NT2/D1 (cell line): ENCODE measurements around the gene ZNF629.
A peak's percentile ranks its signal among the peaks of the same experiment; 100 is the strongest.
"Not testable (repeated sequence)": the region's sequence is repeated elsewhere in the genome, so short reads cannot be mapped to it uniquely, and the experiment has no call there.

Experiments used
- DNase-seq: peaks from one replicate; pipeline ENCODE4 v3.0.0-alpha.2; 2011; ENCODE audit warnings: low read depth, low spot score
- H3K27me3 ChIP-seq: 2 replicates; pipeline ENCODE4 v1.6.0; 2011; ENCODE audit warnings: mild to moderate bottlenecking; ENCODE audit not compliant: insufficient read length, insufficient read depth
- H3K36me3 ChIP-seq: 2 replicates; pipeline ENCODE4 v1.6.1; 2011; ENCODE audit warnings: mild to moderate bottlenecking, low read length, mixed read lengths; ENCODE audit not compliant: insufficient read depth, insufficient read length
- H3K4me1 ChIP-seq: 2 replicates; pipeline ENCODE4 v1.5.1; 2011; ENCODE audit not compliant: insufficient read depth, insufficient read length
- H3K4me3 ChIP-seq: 2 replicates; pipeline ENCODE4 v1.5.1; 2011; ENCODE audit warnings: low read depth; ENCODE audit not compliant: insufficient read length
- H3K9ac ChIP-seq: 2 replicates; pipeline ENCODE4 v1.6.0; 2011; ENCODE audit warnings: low read depth; ENCODE audit not compliant: insufficient read length
- H3K9me3 ChIP-seq: 2 replicates; pipeline ENCODE4 v1.5.1; 2011; ENCODE audit warnings: mild to moderate bottlenecking, low read length; ENCODE audit not compliant: insufficient read depth
- SUZ12 ChIP-seq: IDR thresholded peaks from 2 replicates; pipeline ENCODE4 v1.6.1; 2011; ENCODE audit not compliant: insufficient read length, insufficient read depth; ENCODE audit errors: extremely low read depth
- YY1 ChIP-seq: IDR thresholded peaks from 2 replicates; pipeline ENCODE4 v1.6.1; 2011; ENCODE audit not compliant: insufficient read length, insufficient read depth
- ZNF274 ChIP-seq: IDR thresholded peaks from 2 replicates; pipeline ENCODE4 v1.6.1; 2011; ENCODE audit warnings: mild to moderate bottlenecking, low read depth, low read length

Gene ZNF629

GRCh38 chr16:30786936-30787612 is at the start of gene ZNF629:
Gene ZNF629, minus strand, starts transcription at chr16:30787205. Its CDS starts 2,723 bp downstream, at chr16:30784482.
- no peaks in the 10 kb centered on the region for H3K27me3 ChIP-seq
- DNase-seq: no peak
- H3K36me3 ChIP-seq: peaks cover 38% of the 10 kb centered on the region
- TF ChIP-seq SUZ12: no peak
- TF ChIP-seq YY1: no peak
- TF ChIP-seq ZNF274: no peak
- peak within 1 kb of the TSS; percentile 98 for H3K9ac ChIP-seq
- H3K4me1 ChIP-seq: peaks cover 2% of the 10 kb centered on the region
- H3K9me3 ChIP-seq: no peaks in the 10 kb centered on the region
- H3K4me3 ChIP-seq: peak within 1 kb of the TSS; percentile 87

GRCh38 chr16:30834130-30834740 is 47.2 kb upstream of the ZNF629 start:
- H3K4me3 ChIP-seq: no peak overlapping the region
- no peak for DNase-seq
- no peaks in the 10 kb centered on the region for H3K36me3 ChIP-seq
- TF ChIP-seq SUZ12 (no peak), YY1 (no peak), ZNF274 (no peak)
- H3K27me3 ChIP-seq: no peaks in the 10 kb centered on the region
- peaks cover 4% of the 10 kb centered on the region for H3K4me1 ChIP-seq
- no peak overlapping the region for H3K9ac ChIP-seq
- no peaks in the 10 kb centered on the region for H3K9me3 ChIP-seq

GRCh38 chr16:30830072-30830417 is 43.0 kb upstream of the ZNF629 start:
- Histone ChIP-seq H3K36me3 (no peaks in the 10 kb centered on the region), H3K4me1 (no peaks in the 10 kb centered on the region), H3K4me3 (no peak overlapping the region), H3K27me3 (no peaks in the 10 kb centered on the region), H3K9ac (no peak overlapping the region), H3K9me3 (no peaks in the 10 kb centered on the region)
- no peak for DNase-seq
- TF ChIP-seq SUZ12: no peak
- no peak for TF ChIP-seq ZNF274
- no peak for TF ChIP-seq YY1

DNA sequence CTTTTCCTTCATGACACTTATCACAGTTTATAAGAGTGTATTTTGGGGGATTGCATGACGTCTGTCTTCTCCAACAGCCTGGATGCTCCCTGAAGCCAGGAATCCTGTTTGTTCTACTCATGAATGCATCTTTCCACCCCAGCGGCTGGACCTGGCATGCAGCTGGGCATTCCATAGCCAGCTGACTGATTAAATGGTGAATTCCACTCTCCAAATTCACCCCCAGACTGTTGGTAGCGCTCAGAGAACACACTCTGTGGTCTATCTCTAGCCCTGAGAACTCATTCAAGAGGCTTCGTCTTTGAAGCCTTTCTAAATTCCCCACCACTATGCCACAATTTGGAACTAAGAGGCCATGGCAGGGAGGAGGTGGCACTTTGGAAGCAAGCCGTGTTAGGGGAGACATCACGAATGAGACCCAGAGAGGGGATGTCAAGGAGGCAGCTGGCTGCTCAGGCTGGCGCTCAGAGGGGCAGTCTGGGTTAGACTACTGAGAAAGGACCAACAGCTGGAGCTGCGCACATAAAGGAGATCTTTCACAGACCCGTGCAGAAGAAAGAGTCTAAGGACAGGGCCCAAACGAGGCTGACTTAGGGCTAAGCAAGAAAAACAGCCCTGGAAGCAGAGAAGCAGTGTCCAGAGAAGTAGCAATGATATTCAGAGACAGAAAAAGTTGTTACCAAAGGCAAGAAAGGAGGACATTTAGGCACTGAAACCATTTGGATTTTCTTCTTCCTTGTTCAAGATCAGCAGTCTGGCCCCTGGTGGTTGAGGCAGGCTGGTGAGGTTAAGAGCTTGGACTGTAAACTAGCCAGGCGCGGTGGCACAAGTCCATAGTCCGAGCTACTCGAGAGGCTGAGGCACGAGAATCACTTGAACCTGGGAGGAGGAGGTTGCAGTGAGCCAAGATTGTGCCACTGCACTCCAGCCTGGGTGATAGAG is 42.4 kb upstream of the ZNF629 start:
- Histone ChIP-seq H3K4me1 (no peaks in the 10 kb centered on the region), H3K36me3 (no peaks in the 10 kb centered on the region), H3K9me3 (no peaks in the 10 kb centered on the region), H3K27me3 (no peaks in the 10 kb centered on the region), H3K9ac (no peak overlapping the region), H3K4me3 (no peak overlapping the region)
- DNase-seq: no peak
- no peak for TF ChIP-seq ZNF274
- TF ChIP-seq SUZ12: no peak
- no peak for TF ChIP-seq YY1

GRCh38 chr16:30821891-30822290 is 34.9 kb upstream of the ZNF629 start:
- H3K4me1 ChIP-seq: no peaks in the 10 kb centered on the region
- no peak overlapping the region for H3K9ac ChIP-seq
- no peak overlapping the region for H3K4me3 ChIP-seq
- H3K36me3 ChIP-seq: no peaks in the 10 kb centered on the region
- peaks cover 11% of the 10 kb centered on the region; the same call in 1 of the 2 replicates for H3K9me3 ChIP-seq
- DNase-seq: no peak
- H3K27me3 ChIP-seq: no peaks in the 10 kb centered on the region
- TF ChIP-seq SUZ12 (no peak), ZNF274 (no peak), YY1 (no peak)

GRCh38 chr16:30821441-30821840 is 34.4 kb upstream of the ZNF629 start:
- not testable (repeated sequence) for DNase-seq, H3K27me3 ChIP-seq, H3K9ac ChIP-seq, H3K4me1 ChIP-seq, H3K4me3 ChIP-seq, H3K36me3 ChIP-seq
- peaks cover 11% of the 10 kb centered on the region; the same call in 1 of the 2 replicates for H3K9me3 ChIP-seq

DNA sequence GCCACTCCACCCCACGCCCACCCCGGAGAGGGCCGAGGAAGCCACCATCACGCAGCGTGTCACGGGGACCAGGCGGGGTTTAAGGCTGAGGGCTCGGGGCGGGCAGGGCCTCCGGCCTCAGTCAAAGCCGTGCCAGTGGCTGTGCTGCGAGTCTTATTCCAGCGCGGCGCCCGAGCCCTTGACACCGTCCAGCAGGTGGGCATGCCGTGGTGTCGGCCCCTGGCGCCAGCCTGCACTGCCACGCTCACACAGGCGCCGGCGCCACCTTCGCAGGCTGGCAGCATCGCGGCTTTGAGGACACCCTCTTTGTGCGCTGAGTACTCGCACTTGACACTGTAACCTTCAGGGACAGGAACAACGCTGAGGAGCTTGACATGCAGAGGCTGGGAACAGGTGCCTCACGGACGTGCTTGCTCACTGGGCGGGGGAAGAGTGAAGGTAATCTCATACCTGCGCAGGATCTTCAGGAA is 34.0 kb upstream of the ZNF629 start:
- no peaks in the 10 kb centered on the region for H3K4me1 ChIP-seq

More for the DNA sequence above, 34.0 kb upstream of the ZNF629 start:
- H3K9ac ChIP-seq: no peak overlapping the region
- no peaks in the 10 kb centered on the region for H3K36me3 ChIP-seq
- no peaks in the 10 kb centered on the region for H3K27me3 ChIP-seq
- no peak for TF ChIP-seq ZNF274
- TF ChIP-seq SUZ12: no peak
- no peak for TF ChIP-seq YY1
- DNase-seq: no peak
- H3K4me3 ChIP-seq: no peak overlapping the region
- peaks cover 11% of the 10 kb centered on the region; the same call in 1 of the 2 replicates for H3K9me3 ChIP-seq
